Tibial artery (tissue), 4 donors: Measurements from ENCODE around the gene CALD1.

Experiments
- DNase-seq, 2 donors: peaks; one replicate each; pipeline ENCODE4 v3.0.0-alpha.2; 2019
- H3K27ac ChIP-seq, 2 donors: fragments of 200-600 bp; sonication (generic) in 1 of 2; 1 replicate in 1 of 2; 2 replicates in 1 of 2; pipeline ENCODE4 v1.5.1; 2018 to 2019; ENCODE audit warnings: mild to moderate bottlenecking in 1 of 2
- H3K27me3 ChIP-seq, 2 donors: fragments of 200-600 bp; sonication (generic) in 1 of 2; one replicate each; pipeline versions ENCODE4 v1.5.1 to v1.6.0; 2016 to 2019
- H3K36me3 ChIP-seq, 3 donors: fragments of 200-600 bp; sonication (generic) in 2 of 3; one replicate each; pipeline ENCODE4 v1.5.1; 2016 to 2019; ENCODE audit warnings: mild to moderate bottlenecking in 2 of 3
- H3K4me1 ChIP-seq, 4 donors: fragments of 200-600 bp; sonication (generic) in 2 of 4; 1 replicate in 3 of 4; 2 replicates in 1 of 4; pipeline ENCODE4 v1.5.1; 2016 to 2019
- H3K4me3 ChIP-seq, 2 donors: fragments of 200-600 bp; sonication (generic) in 1 of 2; 1 replicate in 1 of 2; 2 replicates in 1 of 2; pipeline ENCODE4 v1.5.1; 2018 to 2019; ENCODE audit warnings: mild to moderate bottlenecking in 2 of 2
- H3K9me3 ChIP-seq, 3 donors: fragments of 200-600 bp; sonication (generic) in 1 of 3; one replicate each; pipeline ENCODE4 v1.5.1; 2016 to 2019
- CTCF ChIP-seq, 2 experiments: fragments of 200-600 bp in 1 of 2; fragments of 450-650 bp in 1 of 2; IDR thresholded peaks; one replicate each; pipeline ENCODE4 v1.5.1; 2017 to 2019; ENCODE audit warnings: antibody characterized with exemption in 2 of 2, mild to moderate bottlenecking in 1 of 2, moderate library complexity in 1 of 2
- intact Hi-C: fragments of 100-400 bp; cut with DNase I; formaldehyde crosslinking; loops from one replicate; pipeline ENCODE4 v1.15.0; 2023; ENCODE audit warnings: low total_unique reads

CALD1 gene

GRCh38 chr7:134932707-134933370 lies 153.4 kb downstream of the CALD1 start:
- Histone ChIP-seq H3K27me3 (no peaks in the 10 kb centered on the region), H3K4me1 (peaks cover 0 to 86% (median 35%) of the 10 kb centered on the region in 4 donors), H3K4me3 (peak overlapping the region; percentile 28 to 35), H3K27ac (peak overlapping the region; percentile 80), H3K9me3 (no peaks in the 10 kb centered on the region), H3K36me3 (peaks cover 37 to 44% (median 40%) of the 10 kb centered on the region in 3 donors)
- peak; percentile 51 to 91 for DNase-seq
- intact Hi-C loops, result loop anchor here (10.0 kb wide), 2 partner anchors 48 to 88 kb away; no protein-coding TSS in a partner anchor
- TF ChIP-seq CTCF (IDR thresholded peaks at IDR 0.05), result no peak

- no peak for DNase-seq
- Histone ChIP-seq H3K4me3 (peak overlapping the region; percentile 28 to 35), H3K4me1 (peaks cover 0 to 88% (median 40%) of the 10 kb centered on the region in 4 donors), H3K36me3 (peaks cover 35 to 43% (median 38%) of the 10 kb centered on the region in 3 donors), H3K27ac (peak overlapping the region; percentile 80), H3K27me3 (no peaks in the 10 kb centered on the region), H3K9me3 (no peaks in the 10 kb centered on the region)
- intact Hi-C loops, result loop anchor here (10.0 kb wide), 2 partner anchors 49 to 89 kb away; no protein-coding TSS in a partner anchor
- no peak for TF ChIP-seq CTCF (IDR thresholded peaks at IDR 0.05)
Observed at GRCh38 chr7:134933460-134934068, 154.1 kb downstream of the CALD1 start.

GRCh38 chr7:134935701-134936100 lies 156.3 kb downstream of the CALD1 start:
- Histone ChIP-seq H3K27ac (peak overlapping the region; percentile 60 to 80), H3K36me3 (peaks cover 27 to 28% (median 27%) of the 10 kb centered on the region in 3 donors), H3K27me3 (no peaks in the 10 kb centered on the region), H3K9me3 (no peaks in the 10 kb centered on the region), H3K4me3 (no peak overlapping the region), H3K4me1 (peaks cover 0 to 98% (median 40%) of the 10 kb centered on the region in 4 donors)
- intact Hi-C loops, result loop anchor here (10.0 kb wide), 2 partner anchors 51 to 91 kb away; no protein-coding TSS in a partner anchor
- no peak for DNase-seq
- TF ChIP-seq CTCF (IDR thresholded peaks at IDR 0.05), result no peak

DNA sequence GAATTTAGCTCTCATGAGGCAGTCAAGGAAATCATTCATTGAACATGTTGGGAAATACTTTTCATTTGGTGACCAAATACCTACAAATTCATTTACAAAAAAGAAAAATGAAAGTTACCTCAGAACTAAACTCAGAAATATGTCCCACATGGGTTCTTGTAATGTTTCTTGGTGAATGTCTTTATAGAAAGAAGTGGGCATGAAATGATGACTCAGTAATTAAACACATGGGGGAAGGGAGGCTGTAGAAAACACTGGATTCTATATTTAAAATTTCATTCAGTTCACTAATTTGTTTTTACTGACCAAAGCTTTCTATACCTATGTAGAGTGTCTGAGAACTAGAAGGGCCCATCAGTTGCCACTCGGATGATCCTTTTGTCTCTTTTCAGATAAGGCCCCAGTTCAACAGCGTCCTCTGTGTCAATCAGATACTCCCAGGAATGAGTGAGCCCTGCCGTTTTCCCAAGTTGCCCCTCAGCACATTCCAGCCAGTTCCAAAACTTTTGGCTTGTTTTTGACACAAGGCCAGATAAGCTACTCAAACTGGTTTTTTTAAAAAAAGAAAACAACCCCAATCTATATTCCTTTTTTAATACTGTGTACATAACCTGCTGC lies 157.6 kb downstream of the CALD1 start:
- peak overlapping the region; percentile 60 to 80 for H3K27ac ChIP-seq

More for the DNA sequence above, 157.6 kb downstream of the CALD1 start:
- Histone ChIP-seq H3K9me3 (no peaks in the 10 kb centered on the region), H3K27me3 (no peaks in the 10 kb centered on the region), H3K4me1 (peaks cover 0 to 98% (median 37%) of the 10 kb centered on the region in 4 donors), H3K4me3 (no peak overlapping the region), H3K36me3 (peaks cover 27 to 35% (median 31%) of the 10 kb centered on the region in 3 donors)
- intact Hi-C loops, result loop anchor here (10.0 kb wide), 2 partner anchors 52 to 92 kb away; no protein-coding TSS in a partner anchor
- DNase-seq, result no peak
- no peak for TF ChIP-seq CTCF (IDR thresholded peaks at IDR 0.05)
